GM23248 (cell line): ENCODE measurements around the gene PDE4B.

Source experiments
- EZH2 ChIP-seq: fragments of 200-600 bp; sonication (generic); IDR thresholded peaks from 2 replicates; pipeline ENCODE4 v1.6.1; 2018; ENCODE audit warnings: antibody characterized with exemption, mild to moderate bottlenecking; ENCODE audit not compliant: insufficient read depth, poor library complexity, severe bottlenecking
- EZH2phosphoT487 ChIP-seq: fragments of 200-600 bp; sonication (generic); IDR thresholded peaks from 2 replicates; pipeline ENCODE4 v1.6.1; 2018; ENCODE audit warnings: antibody characterized with exemption, moderate library complexity, mild to moderate bottlenecking, low read depth; ENCODE audit not compliant: insufficient read depth

GRCh38 chr1:65756616-65757015 is 36.1 kb upstream of the PDE4B start:
- no peak for TF ChIP-seq EZH2
- no peak for TF ChIP-seq EZH2phosphoT487
